ENCODE measurements around the gene DPEP1. TPM values are rescaled to one million over a fixed set of nuclear protein-coding genes. Genes with fewer than 3 reads are reported as not detected.

The DPEP1 gene
- total RNA-seq, 1 experiment from 2014 or later: 1.7 TPM

DNA sequence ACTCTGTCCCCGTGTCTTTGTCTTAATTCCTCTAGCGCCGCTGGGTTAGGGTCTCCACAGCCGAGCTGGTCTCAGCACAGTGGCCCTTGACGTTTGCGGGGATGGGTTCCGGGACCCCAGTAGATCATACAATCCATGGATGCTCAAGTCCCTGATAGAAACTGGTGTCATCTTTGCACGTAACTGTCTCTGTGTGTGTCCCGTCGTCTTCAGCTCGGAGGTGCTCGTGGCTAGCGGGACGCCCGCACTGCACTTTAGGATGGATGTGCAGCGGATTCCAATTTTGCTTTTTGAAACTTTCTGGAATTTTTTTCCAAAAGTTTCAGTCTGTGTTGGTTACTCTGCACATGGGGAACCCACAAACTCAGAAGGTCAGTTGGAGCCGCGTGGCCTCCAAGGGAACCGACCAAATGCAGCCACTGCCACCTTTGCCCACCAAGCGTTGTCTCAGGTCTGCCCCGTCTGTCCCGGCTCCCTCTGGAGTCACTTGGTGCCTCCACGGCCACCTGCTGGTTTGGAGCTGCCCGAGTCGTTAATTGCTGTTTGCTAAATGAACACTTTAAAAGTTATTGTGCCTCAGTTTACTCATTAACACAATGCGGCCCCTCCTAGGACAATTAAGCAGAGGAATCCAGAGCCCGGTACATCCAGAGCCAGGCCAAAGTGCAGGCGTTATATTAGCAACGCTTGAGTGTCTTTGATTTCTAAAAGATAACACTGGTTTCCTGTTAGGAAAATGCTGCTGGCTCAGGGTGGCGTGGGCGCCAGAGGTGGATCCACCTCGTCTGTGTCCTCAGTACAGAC lies 5.3 kb upstream of the DPEP1 start:
- H4K20me1 ChIP-seq (ENCODE audit: insufficient read depth, low read depth, low read length): no peaks in the 10 kb centered on the region
- no peak overlapping the region for H3K4me2 ChIP-seq (ENCODE audit: low read depth, low read length, poor library complexity, severe bottlenecking)
- H3K27me3 ChIP-seq (ENCODE audit: low read length): no peaks in the 10 kb centered on the region
- no peaks in the 10 kb centered on the region for H3K36me3 ChIP-seq (ENCODE audit: insufficient read depth, low read length)
- no peaks in the 10 kb centered on the region for H3K4me1 ChIP-seq (ENCODE audit: low read length)
- no peaks in the 10 kb centered on the region for H3K9me2 ChIP-seq (replicated peaks; ENCODE audit: insufficient read depth, low read length)
- no peak overlapping the region for H3K27ac ChIP-seq (ENCODE audit: low read length)
- no peaks in the 10 kb centered on the region for H3K79me2 ChIP-seq (ENCODE audit: low read length)
- H3K4me3 ChIP-seq (ENCODE audit: low read length): no peak overlapping the region
- H3K9ac ChIP-seq (ENCODE audit: low read length): no peak overlapping the region
- H3K9me3 ChIP-seq (ENCODE audit: low read length): no peaks in the 10 kb centered on the region
- DNase-seq: no peak
- H2AFZ ChIP-seq (ENCODE audit: low read length): no peak overlapping the region

DNA sequence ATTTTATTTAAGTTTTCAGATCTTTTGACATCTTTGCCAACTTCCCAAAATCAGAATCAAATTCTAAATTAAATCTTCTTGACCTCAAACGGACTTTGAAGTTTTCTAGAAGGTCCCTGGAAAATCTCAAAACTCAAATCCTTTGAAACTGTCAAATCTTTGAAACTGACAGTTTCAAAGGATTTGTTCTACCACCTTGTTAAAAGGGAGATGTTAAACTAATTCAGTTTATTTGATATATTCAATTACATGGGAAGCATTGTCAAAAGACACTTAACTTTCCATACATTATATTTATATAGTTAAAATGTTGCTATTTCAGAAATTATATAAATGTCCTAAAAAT lies 3.4 kb upstream of the DPEP1 start:
- H2AFZ ChIP-seq (ENCODE audit: low read length): no peak overlapping the region
- no peak overlapping the region for H3K9ac ChIP-seq (ENCODE audit: low read length)
- no peaks in the 10 kb centered on the region for H4K20me1 ChIP-seq (ENCODE audit: insufficient read depth, low read depth, low read length)
- H3K4me1 ChIP-seq (ENCODE audit: low read length): no peaks in the 10 kb centered on the region
- H3K79me2 ChIP-seq (ENCODE audit: low read length): no peaks in the 10 kb centered on the region
- H3K27me3 ChIP-seq (ENCODE audit: low read length): no peaks in the 10 kb centered on the region
- no peaks in the 10 kb centered on the region for H3K9me2 ChIP-seq (replicated peaks; ENCODE audit: insufficient read depth, low read length)
- H3K4me3 ChIP-seq (ENCODE audit: low read length): no peak overlapping the region
- H3K4me2 ChIP-seq (ENCODE audit: low read depth, low read length, poor library complexity, severe bottlenecking): no peak overlapping the region
- no peak overlapping the region for H3K27ac ChIP-seq (ENCODE audit: low read length)
- no peaks in the 10 kb centered on the region for H3K36me3 ChIP-seq (ENCODE audit: insufficient read depth, low read length)
- no peak for DNase-seq
- H3K9me3 ChIP-seq (ENCODE audit: low read length): no peaks in the 10 kb centered on the region

DNA sequence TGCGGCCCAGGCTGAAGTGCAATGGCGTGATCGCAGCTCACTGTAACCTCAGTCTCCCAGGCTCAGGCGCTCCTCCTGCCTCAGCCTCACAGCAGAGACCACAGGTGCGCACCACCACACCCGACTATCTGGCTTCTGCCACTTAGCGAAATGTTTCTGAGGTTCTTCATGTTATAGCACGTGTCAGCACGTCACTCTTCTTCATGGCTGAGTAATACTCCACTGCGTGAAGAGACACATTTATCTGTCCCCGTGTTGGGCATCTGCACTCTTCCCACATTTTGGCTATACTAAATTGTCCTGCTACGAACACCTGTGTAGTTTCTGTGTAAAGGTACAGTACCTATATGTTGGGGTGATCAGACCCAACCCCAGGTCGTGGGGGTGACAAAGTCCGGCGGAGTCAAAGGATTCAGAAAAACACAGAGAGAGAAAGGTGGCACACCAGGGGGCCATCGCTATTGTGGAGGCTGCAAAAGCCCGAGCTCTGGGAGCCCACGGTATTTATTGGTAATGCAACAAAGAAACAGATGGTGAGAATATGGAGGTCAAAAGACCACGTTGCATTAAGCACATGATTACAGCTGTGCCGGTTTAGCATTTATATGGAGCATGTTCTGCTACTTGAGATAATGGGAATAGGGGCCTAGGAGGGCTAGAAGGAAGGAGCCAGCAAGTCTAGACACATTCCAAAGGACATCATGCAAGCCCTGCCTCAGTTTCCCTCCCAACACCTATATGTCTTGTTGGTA lies 851 bp upstream of the DPEP1 start:
- no peak overlapping the region for H2AFZ ChIP-seq (ENCODE audit: low read length)
- no peaks in the 10 kb centered on the region for H4K20me1 ChIP-seq (ENCODE audit: insufficient read depth, low read depth, low read length)
- H3K9me3 ChIP-seq (ENCODE audit: low read length): no peaks in the 10 kb centered on the region
- no peaks in the 10 kb centered on the region for H3K79me2 ChIP-seq (ENCODE audit: low read length)
- no peak overlapping the region for H3K27ac ChIP-seq (ENCODE audit: low read length)
- DNase-seq: no peak
- H3K4me2 ChIP-seq (ENCODE audit: low read depth, low read length, poor library complexity, severe bottlenecking): no peak overlapping the region
- no peaks in the 10 kb centered on the region for H3K9me2 ChIP-seq (replicated peaks; ENCODE audit: insufficient read depth, low read length)
- H3K36me3 ChIP-seq (ENCODE audit: insufficient read depth, low read length): no peaks in the 10 kb centered on the region
- no peaks in the 10 kb centered on the region for H3K4me1 ChIP-seq (ENCODE audit: low read length)
- no peaks in the 10 kb centered on the region for H3K27me3 ChIP-seq (ENCODE audit: low read length)
- no peak overlapping the region for H3K9ac ChIP-seq (ENCODE audit: low read length)
- H3K4me3 ChIP-seq (ENCODE audit: low read length): no peak overlapping the region

DNA sequence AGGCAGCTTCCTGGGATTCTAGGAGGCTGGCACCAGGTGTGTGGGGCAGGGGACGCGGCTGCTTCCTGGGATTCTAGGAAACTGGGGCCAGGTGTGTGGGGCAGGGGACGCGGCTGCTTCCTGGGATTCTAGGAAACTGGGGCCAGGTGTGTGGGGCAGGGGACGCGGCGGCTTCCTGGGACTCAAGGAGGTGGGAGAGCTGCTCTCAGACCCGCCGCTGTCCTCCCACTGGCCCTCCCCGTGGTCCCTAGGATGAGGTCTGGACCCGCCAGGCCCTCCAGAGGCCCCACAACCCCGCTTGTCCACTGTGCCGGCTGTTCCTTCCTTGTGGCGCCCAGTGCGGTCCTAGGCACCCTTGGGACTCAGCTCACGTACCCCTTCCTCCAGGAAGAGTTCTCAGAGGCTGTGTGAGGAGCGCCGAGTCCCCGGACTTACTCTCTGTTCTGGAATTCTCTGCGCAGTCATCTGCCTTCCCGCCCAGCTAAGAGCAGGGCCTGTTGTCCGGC lies 565 bp downstream of the DPEP1 start:
- Histone ChIP-seq H3K4me2 (ENCODE audit: low read depth, low read length, poor library complexity, severe bottlenecking) (no peak overlapping the region), H3K9me2 (replicated peaks; ENCODE audit: insufficient read depth, low read length) (no peaks in the 10 kb centered on the region), H3K9ac (ENCODE audit: low read length) (no peak overlapping the region), H3K4me1 (ENCODE audit: low read length) (no peaks in the 10 kb centered on the region), H3K27me3 (ENCODE audit: low read length) (no peaks in the 10 kb centered on the region), H4K20me1 (ENCODE audit: insufficient read depth, low read depth, low read length) (no peaks in the 10 kb centered on the region), H3K79me2 (ENCODE audit: low read length) (no peaks in the 10 kb centered on the region), H3K9me3 (ENCODE audit: low read length) (no peaks in the 10 kb centered on the region), H3K27ac (ENCODE audit: low read length) (no peak overlapping the region), H3K4me3 (ENCODE audit: low read length) (no peak overlapping the region), H3K36me3 (ENCODE audit: insufficient read depth, low read length) (no peaks in the 10 kb centered on the region), H2AFZ (ENCODE audit: low read length) (no peak overlapping the region)
- DNase-seq: no peak

DNA sequence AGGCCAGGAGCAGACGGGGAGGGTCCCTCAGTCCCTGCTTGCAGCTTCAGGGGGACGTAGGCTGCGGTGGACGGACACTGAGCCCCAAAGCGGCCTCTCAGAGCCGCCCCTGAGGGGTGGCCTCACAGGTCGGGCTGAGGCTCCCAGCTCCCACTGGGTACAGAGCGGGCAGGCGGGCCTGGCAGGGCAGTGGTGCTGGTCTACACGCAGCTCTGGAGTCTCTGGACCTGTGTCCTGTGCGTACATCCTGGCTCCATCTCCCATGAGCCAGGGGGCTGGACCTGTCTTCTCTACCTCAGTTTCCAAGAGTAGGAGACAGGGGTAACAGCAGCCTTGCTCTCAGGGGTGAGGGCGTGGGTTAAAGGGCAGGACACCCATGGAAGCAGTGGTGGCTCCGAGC lies 1.7 kb downstream of the DPEP1 start:
- no peaks in the 10 kb centered on the region for H3K27me3 ChIP-seq (ENCODE audit: low read length)

DNA sequence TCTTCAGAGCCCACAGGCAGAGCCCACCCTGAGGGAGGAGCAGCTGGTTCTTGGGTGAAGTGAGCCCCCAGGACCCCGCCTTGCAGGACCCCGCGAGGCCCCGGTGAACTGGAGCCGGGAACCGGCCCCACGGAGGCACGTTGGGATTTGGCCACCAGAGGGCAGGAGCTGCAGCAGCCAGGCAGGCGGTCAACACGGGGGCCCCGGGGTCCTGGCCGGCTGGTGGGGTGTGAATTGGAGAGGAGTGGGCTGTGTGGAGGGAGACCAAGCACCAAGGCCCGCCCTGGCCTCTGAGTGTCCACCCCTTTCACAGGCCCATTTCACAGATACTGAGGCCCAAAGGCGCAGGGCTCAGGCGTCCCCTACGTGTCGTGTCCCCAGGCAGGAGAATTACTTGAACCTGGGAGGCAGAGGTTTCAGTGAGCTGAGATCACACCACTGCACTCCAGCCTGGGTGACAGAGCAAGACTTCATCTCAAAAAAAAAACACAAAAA lies 2.2 kb downstream of the DPEP1 start:
- H2AFZ ChIP-seq (ENCODE audit: low read length): no peak overlapping the region
- DNase-seq: peak; percentile 75
- no peak overlapping the region for H3K9ac ChIP-seq (ENCODE audit: low read length)
- H3K9me2 ChIP-seq (replicated peaks; ENCODE audit: insufficient read depth, low read length): no peaks in the 10 kb centered on the region
- H3K4me2 ChIP-seq (ENCODE audit: low read depth, low read length, poor library complexity, severe bottlenecking): no peak overlapping the region
- no peaks in the 10 kb centered on the region for H3K27me3 ChIP-seq (ENCODE audit: low read length)
- H3K4me3 ChIP-seq (ENCODE audit: low read length): no peak overlapping the region
- H3K36me3 ChIP-seq (ENCODE audit: insufficient read depth, low read length): no peaks in the 10 kb centered on the region
- H3K27ac ChIP-seq (ENCODE audit: low read length): no peak overlapping the region
- H3K9me3 ChIP-seq (ENCODE audit: low read length): no peaks in the 10 kb centered on the region
- no peaks in the 10 kb centered on the region for H3K79me2 ChIP-seq (ENCODE audit: low read length)
- H4K20me1 ChIP-seq (ENCODE audit: insufficient read depth, low read depth, low read length): no peaks in the 10 kb centered on the region; the same call in 1 of the 2 replicates
- peaks cover 7% of the 10 kb centered on the region for H3K4me1 ChIP-seq (ENCODE audit: low read length)

More for the DNA sequence above, 1.7 kb downstream of the DPEP1 start:
- Histone ChIP-seq H3K4me2 (ENCODE audit: low read depth, low read length, poor library complexity, severe bottlenecking) (no peak overlapping the region), H3K9me2 (replicated peaks; ENCODE audit: insufficient read depth, low read length) (no peaks in the 10 kb centered on the region), H3K9ac (ENCODE audit: low read length) (no peak overlapping the region), H4K20me1 (ENCODE audit: insufficient read depth, low read depth, low read length) (no peaks in the 10 kb centered on the region; the same call in 1 of the 2 replicates), H3K9me3 (ENCODE audit: low read length) (no peaks in the 10 kb centered on the region), H2AFZ (ENCODE audit: low read length) (no peak overlapping the region), H3K36me3 (ENCODE audit: insufficient read depth, low read length) (no peaks in the 10 kb centered on the region), H3K4me3 (ENCODE audit: low read length) (no peak overlapping the region), H3K27ac (ENCODE audit: low read length) (no peak overlapping the region), H3K4me1 (ENCODE audit: low read length) (peaks cover 3% of the 10 kb centered on the region), H3K79me2 (ENCODE audit: low read length) (no peaks in the 10 kb centered on the region)
- no peak for DNase-seq

DNA sequence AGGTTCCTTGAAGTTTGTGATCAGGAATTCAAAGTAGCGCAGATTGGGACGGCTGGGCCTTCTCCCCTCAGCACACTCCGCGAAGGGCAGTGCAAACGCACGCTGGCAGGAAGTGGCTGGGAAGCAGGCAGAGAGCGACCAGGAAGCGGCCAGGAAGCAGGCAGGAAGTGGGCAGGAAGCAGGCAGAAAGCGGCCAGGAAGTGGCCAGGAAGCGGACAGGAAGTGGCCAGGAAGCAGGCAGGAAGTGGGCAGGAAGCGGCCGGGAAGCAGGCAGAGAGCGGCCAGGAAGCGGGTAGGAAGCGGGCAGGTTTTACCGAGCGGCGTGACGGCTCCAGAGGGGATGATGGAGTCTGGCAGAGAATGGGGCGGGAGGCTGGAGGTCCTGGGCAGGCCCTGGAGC lies 3.2 kb downstream of the DPEP1 start:
- Histone ChIP-seq H3K27ac (ENCODE audit: low read length) (no peak overlapping the region), H3K4me3 (ENCODE audit: low read length) (no peak overlapping the region), H3K9me2 (replicated peaks; ENCODE audit: insufficient read depth, low read length) (no peaks in the 10 kb centered on the region), H3K4me1 (ENCODE audit: low read length) (peaks cover 9% of the 10 kb centered on the region), H3K9me3 (ENCODE audit: low read length) (no peaks in the 10 kb centered on the region), H3K79me2 (ENCODE audit: low read length) (no peaks in the 10 kb centered on the region), H3K27me3 (ENCODE audit: low read length) (no peaks in the 10 kb centered on the region), H3K36me3 (ENCODE audit: insufficient read depth, low read length) (no peaks in the 10 kb centered on the region), H3K9ac (ENCODE audit: low read length) (no peak overlapping the region), H3K4me2 (ENCODE audit: low read depth, low read length, poor library complexity, severe bottlenecking) (no peak overlapping the region), H2AFZ (ENCODE audit: low read length) (no peak overlapping the region), H4K20me1 (ENCODE audit: insufficient read depth, low read depth, low read length) (no peaks in the 10 kb centered on the region; the same call in 1 of the 2 replicates)
- DNase-seq: no peak

DNA sequence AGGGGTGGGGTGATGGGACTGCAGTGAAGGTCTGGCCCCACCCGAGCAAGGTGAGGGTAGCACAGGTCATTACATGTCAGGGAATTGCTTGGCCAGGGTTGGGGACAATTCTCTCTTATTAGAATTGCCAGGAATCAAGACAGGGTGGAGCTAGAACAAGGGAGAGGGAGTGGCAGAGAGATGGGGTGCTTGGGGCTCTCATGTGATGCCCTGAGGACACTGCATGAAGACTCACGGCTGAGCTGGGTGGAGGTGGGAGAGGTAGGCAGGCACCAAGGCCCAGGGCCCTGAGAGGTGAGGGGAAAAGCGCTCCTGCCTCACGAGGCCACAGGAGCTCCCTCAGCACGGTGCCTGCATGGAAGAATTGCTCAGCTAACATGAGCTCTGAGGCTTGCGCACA lies 3.6 kb downstream of the DPEP1 start:
- no peak overlapping the region for H3K27ac ChIP-seq (ENCODE audit: low read length)
- H3K9me2 ChIP-seq (replicated peaks; ENCODE audit: insufficient read depth, low read length): no peaks in the 10 kb centered on the region
- no peaks in the 10 kb centered on the region for H3K9me3 ChIP-seq (ENCODE audit: low read length)
- H3K36me3 ChIP-seq (ENCODE audit: insufficient read depth, low read length): no peaks in the 10 kb centered on the region
- H4K20me1 ChIP-seq (ENCODE audit: insufficient read depth, low read depth, low read length): no peaks in the 10 kb centered on the region; the same call in 1 of the 2 replicates
- peaks cover 9% of the 10 kb centered on the region for H3K4me1 ChIP-seq (ENCODE audit: low read length)
- no peak overlapping the region for H3K4me2 ChIP-seq (ENCODE audit: low read depth, low read length, poor library complexity, severe bottlenecking)
- H2AFZ ChIP-seq (ENCODE audit: low read length): no peak overlapping the region
- H3K9ac ChIP-seq (ENCODE audit: low read length): no peak overlapping the region
- no peak for DNase-seq
- H3K79me2 ChIP-seq (ENCODE audit: low read length): no peaks in the 10 kb centered on the region
- no peaks in the 10 kb centered on the region for H3K27me3 ChIP-seq (ENCODE audit: low read length)
- H3K4me3 ChIP-seq (ENCODE audit: low read length): no peak overlapping the region

Measured in Karpas-422 (cell line).